ENCODE measurements around the gene AURKAIP1.
"Not testable (repeated sequence)": the region's sequence is repeated elsewhere in the genome, so short reads cannot be mapped to it uniquely, and the experiment has no call there.

Gene AURKAIP1

GRCh38 chr1:1406101-1406820 lies 31.3 kb upstream of the AURKAIP1 start:
- peak; percentile 56 for DNase-seq

- no peak for DNase-seq
Measured at GRCh38 chr1:1403653-1404052, 28.6 kb upstream of the AURKAIP1 start.

DNA sequence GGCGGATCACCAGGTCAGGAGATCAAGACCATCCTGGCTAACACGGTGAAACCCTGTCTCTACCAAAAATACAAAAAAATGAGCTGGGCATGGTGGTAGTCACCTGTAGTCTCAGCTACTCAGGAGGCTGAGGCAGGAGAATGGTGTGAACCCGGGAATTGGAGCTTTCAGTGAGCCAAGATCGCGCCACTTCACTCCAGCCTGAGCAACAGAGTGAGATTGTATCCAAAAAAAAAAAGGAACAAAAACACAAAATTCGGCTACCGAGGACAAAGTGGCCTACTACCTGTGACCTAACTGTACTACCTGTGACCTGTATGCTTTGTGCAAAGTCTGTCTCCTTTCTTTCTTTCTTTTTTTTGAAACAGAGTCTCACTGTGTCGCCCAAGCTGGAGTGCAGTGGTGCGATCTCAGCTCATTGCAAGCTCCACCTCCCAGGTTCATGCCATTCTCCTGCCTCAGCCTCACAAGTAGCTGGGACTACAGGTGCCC lies 27.9 kb upstream of the AURKAIP1 start:
- DNase-seq, result not testable (repeated sequence)

GRCh38 chr1:1402072-1402900 lies 27.3 kb upstream of the AURKAIP1 start:
- DNase-seq, result peak; percentile 85

DNA sequence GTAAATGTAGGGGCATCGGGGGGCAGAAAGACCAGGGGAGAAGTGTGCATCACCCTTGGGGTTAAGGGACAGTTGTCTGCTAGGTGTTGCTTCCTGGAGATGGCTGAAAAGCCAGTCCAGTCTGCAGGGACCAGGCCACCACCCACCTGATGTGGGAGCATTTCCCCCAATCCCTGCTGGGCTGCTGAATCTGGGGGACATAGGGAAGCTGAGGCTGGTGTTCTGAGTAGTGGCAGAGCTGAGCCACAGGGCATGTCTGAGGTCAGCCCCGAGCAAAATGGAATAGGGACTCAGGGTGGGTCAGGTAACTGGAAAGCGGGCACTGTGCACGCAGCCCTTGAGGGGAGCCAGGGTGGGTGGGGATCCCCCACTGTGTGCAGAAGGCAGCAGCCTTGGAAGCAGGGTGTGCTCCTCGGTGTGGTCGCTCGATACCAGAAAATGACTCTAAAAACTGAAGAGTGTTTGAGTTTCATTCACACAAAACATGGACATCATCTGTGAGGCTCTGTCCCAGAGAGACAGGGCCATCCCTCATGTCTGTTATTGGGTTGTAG lies 26.5 kb upstream of the AURKAIP1 start:
- DNase-seq, result no peak

GRCh38 chr1:1400576-1401456 lies 25.8 kb upstream of the AURKAIP1 start:
- no peak for DNase-seq

GRCh38 chr1:1399872-1400575 lies 25.0 kb upstream of the AURKAIP1 start:
- peak; percentile 77 for DNase-seq

DNA sequence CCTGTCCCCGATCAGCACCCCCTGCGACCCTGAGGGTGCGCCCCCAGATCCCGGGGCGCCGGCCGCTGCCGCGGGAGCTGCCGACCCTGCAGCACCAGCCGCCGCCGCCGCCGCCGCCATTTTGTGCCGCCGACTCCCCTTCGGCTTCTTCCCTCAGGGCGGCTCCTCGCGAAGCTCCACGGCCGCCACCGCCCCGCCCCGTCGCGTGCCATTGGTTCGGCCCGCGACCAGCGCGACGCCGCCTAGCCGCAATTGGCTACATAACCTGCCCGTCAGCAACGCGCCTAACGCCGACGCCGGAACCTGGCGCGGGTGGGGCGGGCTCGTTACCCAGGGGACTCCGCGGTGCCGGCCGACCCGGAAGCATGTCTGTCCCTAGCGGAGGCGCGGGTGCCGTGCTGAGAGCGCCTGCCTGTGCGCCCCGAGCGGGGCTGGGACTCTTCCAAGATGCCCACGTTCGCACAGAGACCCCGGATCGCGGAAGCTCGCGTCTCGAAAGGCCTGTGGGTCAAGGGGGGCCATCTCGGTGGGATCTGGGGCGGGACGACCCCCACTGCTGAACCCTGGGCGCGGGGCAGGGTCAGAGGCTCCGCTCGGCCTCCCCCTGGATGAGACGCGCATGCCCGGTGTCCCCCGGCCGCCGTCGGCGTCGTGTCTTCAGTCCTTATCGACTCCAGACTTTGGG lies 24.3 kb upstream of the AURKAIP1 start, which contains the start of gene CCNL2:
Gene CCNL2, minus strand, starts transcription at position 149 of the 685 bp plus-strand sequence. Its CDS starts 29 bp downstream, at position 120.
- DNase-seq, result peak; percentile 100

- DNase-seq, result no peak
Measured at GRCh38 chr1:1398677-1399186, 23.7 kb upstream of the AURKAIP1 start.

DNA sequence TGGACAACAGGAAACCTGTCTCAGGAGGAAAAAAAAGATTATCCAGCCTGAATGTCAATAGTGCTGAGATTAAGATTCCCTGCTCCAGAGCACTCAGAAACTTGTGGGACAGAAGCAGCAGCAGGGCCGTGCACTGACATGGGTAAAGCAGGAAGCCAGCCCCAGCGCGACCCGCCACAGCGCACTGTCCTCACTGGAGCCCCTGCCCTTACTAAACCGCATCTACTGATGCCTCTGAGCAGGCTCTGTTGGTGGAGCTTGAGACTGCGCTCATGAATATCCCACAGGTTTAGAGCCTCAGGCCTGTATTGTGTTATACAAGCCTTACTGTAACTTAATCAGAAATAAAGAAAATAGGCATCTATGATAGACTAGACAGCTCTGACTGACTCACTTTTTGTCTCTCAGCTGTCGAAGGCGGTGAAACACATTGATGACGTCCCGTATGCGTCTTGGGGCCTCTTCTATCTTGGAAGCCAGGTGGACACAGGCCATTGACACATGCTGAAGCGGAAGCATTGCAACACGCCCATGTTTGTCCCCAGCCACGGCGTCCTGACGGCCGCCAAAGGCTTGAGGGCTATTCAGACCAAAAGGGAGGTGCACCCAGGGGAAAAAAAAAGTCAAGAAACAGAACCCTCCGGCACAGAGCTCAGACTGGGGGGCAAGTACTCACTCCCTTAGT lies 23.0 kb upstream of the AURKAIP1 start:
- DNase-seq, result peak; percentile 29

- no peak for DNase-seq
Measured at GRCh38 chr1:1395166-1395565, 20.2 kb upstream of the AURKAIP1 start.

- DNase-seq, result no peak
Measured at GRCh38 chr1:1394116-1394515, 19.1 kb upstream of the AURKAIP1 start.

- DNase-seq, result no peak
Measured at GRCh38 chr1:1393428-1393827, 18.4 kb upstream of the AURKAIP1 start.

DNA sequence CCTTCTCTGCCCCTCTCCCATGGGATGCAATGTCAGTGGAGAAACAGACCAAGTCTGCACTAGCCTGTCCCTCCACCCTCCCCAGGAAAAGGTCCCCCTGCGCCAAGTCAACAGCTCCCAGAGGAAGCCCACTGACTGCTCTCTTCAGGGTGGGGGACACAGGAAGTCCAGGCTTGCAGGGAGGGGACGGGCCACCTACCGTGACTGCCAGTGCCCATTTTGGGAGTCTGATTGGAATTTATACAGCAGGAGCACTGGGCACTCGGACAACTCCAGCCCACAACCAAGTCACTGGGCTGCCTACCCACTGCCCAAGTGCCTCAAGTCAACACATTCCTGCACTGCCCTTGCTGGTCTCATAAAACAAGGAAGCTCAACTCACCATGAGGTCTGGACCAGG lies 18.0 kb upstream of the AURKAIP1 start:
- DNase-seq, result no peak

DNA sequence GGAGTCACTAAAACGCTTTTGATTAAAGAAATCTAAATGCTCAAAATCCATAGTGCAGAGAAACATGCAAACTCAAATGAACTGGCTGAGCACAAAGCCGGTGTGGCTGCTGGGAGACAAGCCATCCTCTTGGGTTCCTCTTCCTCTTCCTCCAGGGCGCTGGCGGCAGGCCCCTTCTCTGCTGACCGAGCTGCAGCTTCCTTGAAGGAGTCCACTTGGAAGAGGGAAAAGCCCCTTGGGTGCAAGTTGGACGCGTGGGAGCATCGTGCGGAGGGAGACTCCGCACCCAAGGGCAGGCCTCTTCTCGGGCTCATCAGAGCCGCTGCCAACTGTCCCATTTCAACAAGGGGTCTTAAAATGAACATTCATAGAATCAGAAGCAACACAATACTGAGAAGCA lies 16.2 kb upstream of the AURKAIP1 start:
- DNase-seq, result no peak

DNA sequence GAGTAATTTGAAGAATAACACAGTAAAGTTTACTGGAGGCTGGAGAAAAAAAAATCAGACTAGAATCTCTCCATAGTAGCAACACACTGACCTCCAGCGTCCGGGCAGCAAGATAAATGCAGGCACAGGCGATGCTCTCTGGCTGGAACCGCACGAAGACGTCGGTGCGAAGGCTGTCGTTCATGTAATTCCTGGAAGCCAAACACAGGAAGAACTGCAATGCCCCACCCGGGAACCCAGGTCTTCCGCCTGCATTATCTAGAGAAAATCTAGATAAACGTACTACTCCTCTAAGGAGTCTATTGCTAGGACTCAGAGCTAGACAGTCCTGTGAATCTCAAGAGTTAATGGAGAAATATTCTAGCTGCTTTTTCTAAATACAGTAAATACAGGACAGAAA lies 15.7 kb upstream of the AURKAIP1 start:
- DNase-seq, result no peak

GRCh38 chr1:1388078-1388472 lies 13.1 kb upstream of the AURKAIP1 start:
- no peak for DNase-seq

DNA sequence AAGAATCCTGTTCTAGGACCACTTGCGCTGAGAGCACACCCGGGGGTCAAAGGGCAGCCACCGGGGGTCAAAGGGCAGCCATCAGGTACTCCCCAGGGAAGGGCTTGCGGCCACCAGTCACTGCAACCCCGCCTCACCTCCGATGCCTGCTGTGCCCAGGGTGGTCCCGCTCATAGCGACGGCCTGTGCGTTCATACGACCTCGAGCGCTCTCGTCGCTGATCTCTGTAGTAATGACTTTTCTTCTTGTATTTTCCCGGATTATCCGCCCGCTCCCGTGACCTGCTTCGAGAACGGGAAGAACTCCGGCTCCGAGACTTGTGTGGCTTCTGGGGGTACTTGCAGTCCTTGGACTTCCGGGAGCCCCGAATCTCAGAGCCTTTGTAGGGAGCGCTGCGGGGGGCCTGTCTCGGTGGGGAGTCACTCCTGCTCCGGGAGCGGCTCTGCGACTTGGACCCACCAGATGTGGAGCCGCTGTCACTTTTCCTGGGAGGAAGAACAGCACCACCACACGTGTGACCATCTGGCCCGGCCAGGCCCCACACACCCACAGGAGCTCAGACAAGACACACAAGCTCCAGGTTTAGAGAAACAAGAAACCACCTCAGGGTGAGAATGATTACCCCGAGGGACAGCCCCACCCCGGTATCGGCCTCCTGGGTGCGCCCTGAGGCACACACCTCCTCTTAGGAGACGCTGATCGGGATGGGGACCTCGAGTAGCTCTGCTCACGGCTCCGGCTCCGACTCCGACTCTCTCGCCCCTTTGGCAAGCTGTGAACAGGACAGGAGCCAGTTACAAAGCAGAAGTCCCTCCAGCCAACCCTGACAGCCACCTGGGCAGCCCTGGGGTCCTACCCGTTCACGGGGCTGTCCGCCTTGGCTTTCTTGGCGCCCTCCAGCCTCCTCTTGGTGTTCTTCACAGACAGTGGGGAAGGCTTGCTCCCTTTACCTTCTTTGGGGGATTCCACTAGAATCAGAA lies 12.4 kb upstream of the AURKAIP1 start:
- DNase-seq, result no peak

DNA sequence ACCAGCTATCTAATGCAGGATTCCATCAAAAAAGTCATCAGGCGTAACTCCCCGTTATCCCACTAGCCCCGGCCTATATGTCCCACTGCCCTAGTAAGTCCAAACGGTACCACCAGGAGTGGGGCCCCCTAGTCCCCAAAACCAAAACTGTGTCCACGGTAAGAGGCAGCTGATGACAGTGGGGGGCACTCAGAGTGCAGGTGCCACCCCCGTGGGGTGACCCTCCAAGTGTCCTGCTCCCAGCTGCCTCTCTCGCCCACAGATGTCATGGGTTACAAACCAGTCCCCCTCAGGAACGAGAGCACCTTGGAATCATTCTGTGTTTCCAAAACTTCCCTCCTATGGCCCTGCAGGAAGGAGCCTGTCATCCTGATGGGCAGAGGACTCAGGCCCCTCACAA lies 10.9 kb upstream of the AURKAIP1 start:
- no peak for DNase-seq
